H1 (cell line): Measurements from ENCODE around the gene TNFSF12. TPM values are rescaled to one million over a fixed set of nuclear protein-coding genes. Genes with fewer than 3 reads are reported as not detected.

Experiments
- BCL11A ChIP-seq, 2 experiments: IDR thresholded peaks; one replicate each; pipeline ENCODE4 v1.6.1; 2011; ENCODE audit warnings: low read depth in 2 of 2, low read length in 2 of 2, mild to moderate bottlenecking in 2 of 2
- BRCA1 ChIP-seq: IDR thresholded peaks from 2 replicates; pipeline ENCODE4 v1.6.1; 2012; ENCODE audit warnings: low read depth, low read length, improper control_type of control experiment
- CBX5 ChIP-seq: fragments of 300-800, 300-1000 bp; sonication (generic); IDR thresholded peaks from 2 replicates; pipeline ENCODE4 v1.7.1; 2016; ENCODE audit warnings: antibody characterized with exemption, low read length, low read depth
- CEBPB ChIP-seq: IDR thresholded peaks from 2 replicates; pipeline ENCODE4 v1.6.1; 2012; ENCODE audit warnings: low read depth, low read length
- EGR1 ChIP-seq: IDR thresholded peaks from 2 replicates; pipeline ENCODE4 v1.6.1; 2011; ENCODE audit warnings: low read depth, low read length, borderline replicate concordance
- FOSL1 ChIP-seq: IDR thresholded peaks from 2 replicates; pipeline ENCODE4 v1.6.1; 2011; ENCODE audit warnings: mild to moderate bottlenecking, low read depth, low read length, moderate library complexity; ENCODE audit not compliant: insufficient read depth
- KDM1A ChIP-seq: fragments of 200-600, 300-600 bp; sonication (generic); IDR thresholded peaks from 2 replicates; pipeline ENCODE4 v1.7.1; 2016; ENCODE audit warnings: mild to moderate bottlenecking, low read length, borderline replicate concordance
- KDM4A ChIP-seq: IDR thresholded peaks from one replicate; pipeline ENCODE4 v1.7.1; 2012; ENCODE audit warnings: low read depth, mild to moderate bottlenecking, moderate library complexity, low read length, inconsistent platforms; ENCODE audit not compliant: severe bottlenecking
- MAX ChIP-seq: IDR thresholded peaks from 2 replicates; pipeline ENCODE4 v1.6.1; 2012; ENCODE audit warnings: inconsistent platforms
- NRF1 ChIP-seq: IDR thresholded peaks from 2 replicates; pipeline ENCODE4 v1.6.1; 2011; ENCODE audit warnings: mild to moderate bottlenecking, low read depth, low read length, improper control_type of control experiment
- POLR2A ChIP-seq, 2 experiments: IDR thresholded peaks; 1 replicate in 1 of 2; 2 replicates in 1 of 2; pipeline ENCODE4 v1.6.1; 2011; ENCODE audit warnings: low read depth in 2 of 2, low read length in 2 of 2, mild to moderate bottlenecking in 2 of 2; ENCODE audit errors: control extremely low read depth in 1 of 2
- SRF ChIP-seq: IDR thresholded peaks from 2 replicates; pipeline ENCODE4 v1.6.1; 2011; ENCODE audit warnings: mild to moderate bottlenecking, low read depth, low read length, moderate library complexity
- TEAD4 ChIP-seq: IDR thresholded peaks from 2 replicates; pipeline ENCODE4 v1.6.1; 2012; ENCODE audit warnings: low read depth, low read length, inconsistent platforms, mixed read lengths
- polyA plus RNA-seq, 7 experiments: library from polyadenylated mRNA; depleted of rRNA in 3 of 7; stranded (reverse) in 5 of 7; unstranded in 2 of 7; fragments of >200 nt in 5 of 7; fragments of 200-250 nt in 2 of 7; gene quantifications; 1 replicate in 5 of 7; 2 replicates in 1 of 7; 4 replicates in 1 of 7; pipeline versions ENCODE4 v1.2.1 to v1.2.3, GENCODE V29; 2011 to 2013; ENCODE audit warnings: missing spikeins in 2 of 7, mixed read lengths in 2 of 7
- total RNA-seq: library from RNA; stranded (reverse); fragmentation: NEBNext Ultra II Directional; extraction: Animal tissue kit (Norgen Biotek cat#: 25700); gene quantifications from 2 replicates; pipeline ENCODE4 v1.2.1, GENCODE V29; 2021

The TNFSF12 gene
- total and polyA plus RNA-seq, 2 of the 8 experiments (the other 6 are each of a cell fraction or from before 2014, with no cell fraction given) = 7.2 to 9.6 TPM

GRCh38 chr17:7572338-7572587, 23.4 kb downstream of the TNFSF12 start (continued):
- TF ChIP-seq MAX (peak; percentile 99), CBX5 (no peak), BRCA1 (no peak), BCL11A (IDR thresholded peaks at IDR 0.05; ENCODE audit: low read depth in 2 of 2, low read length in 2 of 2) (no peak), CEBPB (no peak), NRF1 (no peak), EGR1 (no peak), SRF (no peak), KDM1A (no peak), POLR2A (IDR thresholded peaks at IDR 0.05; ENCODE audit: control extremely low read depth in 1 of 2, low read depth in 2 of 2, low read length in 2 of 2) (no peak; a peak in 1 of 3 replicates), TEAD4 (no peak), FOSL1 (no peak), KDM4A (no peak)
- TF ChIP-seq, all 59 proteins: peak for 7
